HUES48 (cell line): ENCODE data around the gene RRAS.
A peak's percentile ranks its signal among the peaks of the same experiment; 100 is the strongest.

Experiments used
- H3K27ac ChIP-seq: one replicate; pipeline ENCODE4 v1.7.0; 2013; ENCODE audit warnings: low read depth, low read length, inconsistent platforms
- H3K27me3 ChIP-seq: 2 replicates; pipeline ENCODE4 v1.6.1; 2013; ENCODE audit warnings: mild to moderate bottlenecking, low read length; ENCODE audit not compliant: control insufficient read depth, insufficient read depth
- H3K36me3 ChIP-seq: 2 replicates; pipeline ENCODE4 v1.6.1; 2013; ENCODE audit warnings: low read length; ENCODE audit not compliant: control insufficient read depth, insufficient read depth
- H3K4me1 ChIP-seq: 2 replicates; pipeline ENCODE4 v1.6.1; 2013; ENCODE audit warnings: mild to moderate bottlenecking, low read length; ENCODE audit not compliant: control insufficient read depth, insufficient read depth
- H3K4me3 ChIP-seq: 2 replicates; pipeline ENCODE4 v1.5.1; 2013; ENCODE audit warnings: mild to moderate bottlenecking, low read depth, low read length
- H3K9ac ChIP-seq: 2 replicates; pipeline ENCODE4 v1.6.1; 2013; ENCODE audit warnings: mild to moderate bottlenecking, low read depth, low read length, moderate library complexity
- H3K9me3 ChIP-seq: 2 replicates; pipeline ENCODE4 v1.6.1; 2013; ENCODE audit warnings: low read length; ENCODE audit not compliant: control insufficient read depth, insufficient read depth

Gene RRAS

DNA sequence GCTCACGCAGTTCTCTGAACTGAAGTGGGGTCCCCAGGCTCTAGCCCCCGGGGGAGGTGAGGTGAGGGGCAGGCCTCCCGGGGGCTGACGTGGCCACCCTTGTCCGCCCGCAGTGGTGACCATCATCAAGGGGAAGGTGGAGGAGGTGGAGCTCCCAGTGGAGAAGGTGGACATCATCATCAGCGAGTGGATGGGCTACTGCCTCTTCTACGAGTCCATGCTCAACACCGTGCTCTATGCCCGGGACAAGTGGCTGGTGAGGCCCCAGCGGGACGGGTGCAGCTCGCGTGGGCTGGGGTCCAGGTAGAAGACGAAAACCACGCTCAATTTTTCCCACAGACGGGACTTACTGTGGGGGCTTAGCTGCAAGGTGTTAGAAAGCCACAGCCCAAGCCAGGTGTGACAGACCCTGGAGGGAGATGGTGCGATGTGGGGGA is 43.9 kb upstream of the RRAS start:
- H3K4me1 ChIP-seq = peaks cover 14% of the 10 kb centered on the region
- H3K9ac ChIP-seq = no peak overlapping the region
- no peaks in the 10 kb centered on the region for H3K27me3 ChIP-seq
- H3K27ac ChIP-seq = no peak overlapping the region
- H3K9me3 ChIP-seq = no peaks in the 10 kb centered on the region
- no peak overlapping the region for H3K4me3 ChIP-seq
- peaks cover 81% of the 10 kb centered on the region for H3K36me3 ChIP-seq

DNA sequence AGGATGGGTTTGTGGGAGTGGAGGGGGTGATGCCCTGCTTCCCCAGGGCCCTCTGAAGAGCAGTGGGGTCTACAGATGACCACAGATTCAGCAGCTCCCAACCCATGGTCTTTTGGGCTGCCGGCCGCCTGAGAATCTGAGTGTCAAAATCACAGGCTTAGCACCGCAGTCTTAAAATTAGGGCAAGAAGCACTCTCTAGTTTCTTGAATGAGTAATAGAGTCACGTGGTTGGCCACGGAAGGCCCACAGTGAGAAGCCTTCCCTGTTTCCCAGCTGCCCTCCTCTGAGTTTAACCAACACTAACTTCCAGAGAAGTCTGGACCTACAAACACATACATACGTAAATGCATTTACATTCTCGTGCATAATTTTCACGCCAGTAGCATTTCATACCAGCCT is 42.3 kb upstream of the RRAS start:
- peaks cover 67% of the 10 kb centered on the region for H3K36me3 ChIP-seq
- H3K27ac ChIP-seq = no peak overlapping the region

DNA sequence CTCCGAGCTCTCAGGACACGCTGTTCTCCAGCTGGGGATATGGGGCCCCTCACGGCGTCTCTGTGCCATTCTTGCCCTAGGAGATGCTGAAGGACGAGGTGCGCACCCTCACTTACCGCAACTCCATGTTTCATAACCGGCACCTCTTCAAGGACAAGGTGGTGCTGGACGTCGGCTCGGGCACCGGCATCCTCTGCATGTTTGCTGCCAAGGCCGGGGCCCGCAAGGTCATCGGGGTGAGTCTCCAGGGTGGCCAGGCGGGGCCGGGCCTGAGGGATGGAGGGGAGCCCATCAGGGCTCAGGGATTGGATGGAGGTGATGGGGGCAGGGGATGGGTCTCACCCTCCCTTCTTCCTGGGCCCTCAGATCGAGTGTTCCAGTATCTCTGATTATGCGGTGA is 41.9 kb upstream of the RRAS start:
- Histone ChIP-seq H3K9ac (no peak overlapping the region), H3K36me3 (peaks cover 63% of the 10 kb centered on the region), H3K9me3 (no peaks in the 10 kb centered on the region), H3K4me3 (no peak overlapping the region), H3K27ac (no peak overlapping the region), H3K4me1 (peaks cover 13% of the 10 kb centered on the region), H3K27me3 (no peaks in the 10 kb centered on the region)

More for the DNA sequence above, 42.3 kb upstream of the RRAS start:
- no peaks in the 10 kb centered on the region for H3K9me3 ChIP-seq
- H3K4me1 ChIP-seq = peaks cover 13% of the 10 kb centered on the region
- H3K27me3 ChIP-seq = no peaks in the 10 kb centered on the region
- H3K4me3 ChIP-seq = no peak overlapping the region
- no peak overlapping the region for H3K9ac ChIP-seq

DNA sequence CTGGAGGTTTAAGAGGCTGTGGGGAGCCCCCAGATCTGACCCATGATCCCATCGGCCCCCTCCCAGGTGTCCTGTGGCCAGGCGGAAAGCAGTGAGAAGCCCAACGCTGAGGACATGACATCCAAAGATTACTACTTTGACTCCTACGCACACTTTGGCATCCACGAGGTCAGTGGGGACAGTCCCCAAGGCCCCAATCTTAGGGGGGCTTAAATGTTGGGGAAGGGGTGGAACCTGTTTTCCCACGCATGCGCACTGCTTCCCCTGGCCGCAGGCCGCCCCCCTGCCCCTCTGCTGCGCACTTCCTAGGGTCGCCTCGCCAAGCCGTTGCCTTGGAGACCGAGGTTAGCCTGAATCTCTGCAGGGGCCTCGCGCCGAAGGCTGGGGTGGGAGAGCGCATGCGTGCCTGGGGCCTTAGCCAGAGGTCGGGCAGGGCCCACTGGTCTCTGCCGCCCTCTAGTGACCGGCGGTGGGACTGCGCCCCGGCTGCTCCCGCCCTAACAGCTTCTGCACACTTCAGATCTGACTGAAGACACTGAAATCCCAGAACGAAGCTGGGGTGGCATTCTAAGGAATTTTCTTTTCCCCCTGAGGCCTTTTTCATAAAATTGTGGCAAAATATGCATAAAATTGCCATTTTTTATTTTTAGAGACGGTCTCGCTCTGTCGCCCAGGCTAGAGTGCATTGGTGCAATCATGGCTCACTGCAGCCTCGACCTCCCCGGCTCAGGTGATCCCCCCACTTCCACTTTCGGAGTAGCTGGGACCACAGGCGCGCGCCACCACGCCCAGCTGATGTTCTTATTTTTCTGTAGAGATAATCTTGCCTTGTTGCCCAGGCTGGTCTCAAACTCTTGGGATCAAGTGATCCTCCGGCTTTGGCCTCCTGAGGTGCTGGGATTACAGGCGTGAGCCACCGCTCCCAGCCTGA is 40.7 kb upstream of the RRAS start:
- Histone ChIP-seq H3K4me3 (peak overlapping the region; percentile 45), H3K9ac (no peak overlapping the region), H3K27ac (peak overlapping the region; percentile 70), H3K9me3 (no peaks in the 10 kb centered on the region), H3K4me1 (peaks cover 13% of the 10 kb centered on the region), H3K36me3 (peaks cover 53% of the 10 kb centered on the region), H3K27me3 (no peaks in the 10 kb centered on the region)

DNA sequence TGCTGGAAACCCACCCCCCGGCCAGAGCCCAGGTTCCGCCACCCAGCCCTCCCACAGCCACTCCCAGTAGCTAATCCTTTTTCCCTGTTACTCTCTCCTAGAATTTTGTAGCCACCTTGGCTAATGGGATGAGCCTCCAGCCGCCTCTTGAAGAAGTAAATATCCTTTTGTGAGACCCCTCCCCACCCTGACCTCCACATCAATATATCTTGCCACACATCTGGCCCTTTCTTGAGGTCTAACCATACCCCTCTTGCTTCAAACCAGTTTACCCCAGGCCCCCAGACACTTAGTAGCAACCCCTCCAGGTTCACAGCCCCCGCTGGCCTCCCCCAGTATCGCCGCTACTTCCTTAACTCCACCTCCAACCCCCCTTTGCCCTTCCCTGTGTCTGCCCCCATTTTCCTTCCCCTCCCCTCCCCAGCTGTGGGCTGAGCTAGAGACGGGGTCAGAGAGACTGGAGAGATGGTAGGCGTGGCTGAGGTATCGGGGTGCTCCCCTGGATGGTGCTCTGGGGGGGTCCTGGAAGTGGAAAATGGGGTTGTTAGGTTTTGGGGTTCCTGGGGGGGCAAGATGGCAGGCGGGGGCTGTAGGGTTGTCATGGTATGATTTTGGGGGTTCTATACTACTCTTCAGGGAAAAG is 39.9 kb upstream of the RRAS start:
- no peak overlapping the region for H3K9ac ChIP-seq
- peak overlapping the region; percentile 70 for H3K27ac ChIP-seq
- H3K27me3 ChIP-seq = no peaks in the 10 kb centered on the region
- peaks cover 13% of the 10 kb centered on the region for H3K4me1 ChIP-seq
- no peaks in the 10 kb centered on the region for H3K9me3 ChIP-seq
- peak overlapping the region; percentile 45 for H3K4me3 ChIP-seq
- peaks cover 45% of the 10 kb centered on the region for H3K36me3 ChIP-seq

DNA sequence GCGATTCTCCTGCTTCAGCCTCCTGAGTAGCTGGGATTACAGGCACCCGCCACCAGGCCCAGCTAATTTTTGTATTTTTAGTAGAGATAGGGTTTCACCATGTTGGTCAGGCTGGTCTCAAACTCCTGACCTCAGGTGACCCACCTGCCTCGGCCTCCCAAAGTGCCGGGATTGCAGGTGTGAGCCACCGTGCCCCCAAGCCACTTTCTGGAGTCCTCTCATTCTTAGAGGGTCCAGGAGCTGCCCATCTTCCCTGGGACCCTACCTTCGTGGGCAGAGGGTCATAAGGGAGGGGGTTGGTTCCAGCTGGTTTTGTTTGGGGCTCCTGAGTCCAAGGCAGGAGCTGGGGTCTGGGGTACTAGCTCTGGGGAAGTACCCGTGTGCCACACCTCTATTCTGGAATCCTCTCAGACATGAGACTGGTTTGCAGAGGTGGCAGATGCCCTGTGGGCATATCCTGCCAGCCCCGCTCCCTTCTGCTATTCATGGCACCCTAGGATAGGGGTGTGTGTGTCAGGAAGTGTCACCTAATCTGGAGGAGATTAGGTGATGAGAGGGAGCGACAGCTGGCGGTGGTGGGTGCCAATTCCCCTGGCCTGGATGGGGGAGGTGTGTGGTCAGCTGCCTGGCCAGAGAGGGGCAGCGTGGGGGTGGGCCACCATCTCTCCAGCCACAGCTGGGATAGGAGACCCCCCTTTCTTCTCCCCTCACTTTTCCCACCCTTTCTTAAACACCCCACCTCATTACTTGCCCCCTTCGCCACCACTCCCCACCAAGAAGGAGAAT is 39.2 kb upstream of the RRAS start:
- Histone ChIP-seq H3K27ac (peak overlapping the region; percentile 70), H3K4me3 (no peak overlapping the region), H3K9ac (no peak overlapping the region)

DNA sequence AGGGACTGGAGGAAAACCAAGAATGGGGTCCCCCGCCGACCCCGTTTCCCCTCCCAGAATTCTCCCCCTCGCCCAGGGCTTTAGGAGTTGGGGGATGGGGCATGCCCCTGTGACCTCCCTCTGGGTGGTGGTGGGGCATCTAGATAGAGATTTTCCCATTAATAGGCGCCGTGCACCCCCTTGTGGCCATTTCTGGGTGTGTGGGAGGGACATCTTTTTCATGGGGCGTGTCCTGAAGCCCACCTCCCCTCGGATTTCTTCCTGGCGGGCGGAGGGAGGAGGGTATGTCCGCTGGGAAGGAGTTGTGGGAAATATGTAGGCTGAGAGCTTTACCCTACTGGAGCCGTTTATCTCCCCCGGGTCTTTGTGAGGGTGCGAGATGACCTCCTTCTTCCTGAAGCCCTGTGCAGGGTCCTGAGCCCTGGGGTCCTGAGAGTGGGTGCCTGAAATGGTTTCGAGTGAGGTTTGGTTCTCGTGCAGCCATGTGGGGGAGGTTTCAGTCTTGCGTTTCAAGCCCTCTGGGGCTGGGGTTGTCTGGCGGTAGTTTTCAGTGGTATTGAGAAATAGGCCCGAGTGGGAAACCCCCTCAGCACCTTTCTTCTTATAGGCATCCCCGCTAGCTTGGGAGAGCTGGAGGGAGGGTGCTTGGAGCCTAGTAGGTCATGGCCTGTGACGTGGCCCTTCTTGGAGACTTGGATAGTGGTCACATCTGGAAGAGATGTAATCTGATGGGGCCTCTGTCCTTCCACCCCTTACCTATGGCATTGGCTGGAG is 38.1 kb upstream of the RRAS start:
- Histone ChIP-seq H3K4me1 (peaks cover 13% of the 10 kb centered on the region), H3K27me3 (no peaks in the 10 kb centered on the region), H3K27ac (peak overlapping the region; percentile 98), H3K9me3 (no peaks in the 10 kb centered on the region), H3K4me3 (peak overlapping the region; percentile 93), H3K36me3 (peaks cover 33% of the 10 kb centered on the region), H3K9ac (peak overlapping the region; percentile 90)

More for the DNA sequence above, 39.2 kb upstream of the RRAS start:
- peaks cover 38% of the 10 kb centered on the region for H3K36me3 ChIP-seq
- H3K4me1 ChIP-seq = peaks cover 13% of the 10 kb centered on the region
- H3K9me3 ChIP-seq = no peaks in the 10 kb centered on the region
- no peaks in the 10 kb centered on the region for H3K27me3 ChIP-seq

DNA sequence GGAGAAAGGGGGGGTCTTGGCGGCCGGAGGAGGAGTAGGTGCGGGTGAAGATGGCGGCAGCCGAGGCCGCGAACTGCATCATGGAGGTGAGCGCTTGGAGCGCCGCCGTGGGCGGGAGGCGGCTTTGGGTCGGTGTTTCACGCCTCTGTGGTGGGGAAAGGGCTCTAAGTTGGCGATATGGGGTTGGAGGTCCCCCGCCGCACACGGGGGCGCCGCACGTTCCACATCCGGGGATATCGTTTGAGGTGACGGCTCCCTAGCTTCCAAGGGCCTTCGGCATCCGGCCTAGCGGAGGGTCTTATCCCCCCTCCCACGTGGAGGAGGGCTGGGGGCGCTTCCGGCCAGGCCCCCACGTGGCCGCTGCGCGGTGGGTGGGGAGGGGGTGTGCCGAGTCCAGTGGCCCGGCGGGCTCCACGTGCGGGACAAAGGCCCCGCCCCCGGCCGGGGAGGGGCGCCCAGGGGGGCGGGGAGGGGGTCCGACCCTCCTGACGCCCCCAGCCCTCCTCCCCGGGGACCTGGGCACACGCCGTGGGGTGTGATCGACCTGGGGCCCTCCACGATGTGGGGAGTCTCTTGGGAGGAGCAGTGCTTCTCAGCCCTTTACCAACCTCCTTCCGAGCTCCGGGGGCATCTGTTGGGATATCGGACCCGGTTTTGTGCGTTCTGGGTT is 37.4 kb upstream of the RRAS start, which contains the start of gene PRMT1:
PRMT1 (plus strand) TSS at position 41 of the 670 bp plus-strand sequence; CDS start at position 51, 10 bp downstream.
- peaks cover 26% of the 10 kb centered on the region for H3K36me3 ChIP-seq
- peak within 1 kb of the TSS; percentile 98 for H3K27ac ChIP-seq
- H3K27me3 ChIP-seq = no peaks in the 10 kb centered on the region
- peak within 1 kb of the TSS; percentile 99 for H3K9ac ChIP-seq
- peaks cover 13% of the 10 kb centered on the region for H3K4me1 ChIP-seq
- no peaks in the 10 kb centered on the region for H3K9me3 ChIP-seq
- peak within 1 kb of the TSS; percentile 93 for H3K4me3 ChIP-seq

DNA sequence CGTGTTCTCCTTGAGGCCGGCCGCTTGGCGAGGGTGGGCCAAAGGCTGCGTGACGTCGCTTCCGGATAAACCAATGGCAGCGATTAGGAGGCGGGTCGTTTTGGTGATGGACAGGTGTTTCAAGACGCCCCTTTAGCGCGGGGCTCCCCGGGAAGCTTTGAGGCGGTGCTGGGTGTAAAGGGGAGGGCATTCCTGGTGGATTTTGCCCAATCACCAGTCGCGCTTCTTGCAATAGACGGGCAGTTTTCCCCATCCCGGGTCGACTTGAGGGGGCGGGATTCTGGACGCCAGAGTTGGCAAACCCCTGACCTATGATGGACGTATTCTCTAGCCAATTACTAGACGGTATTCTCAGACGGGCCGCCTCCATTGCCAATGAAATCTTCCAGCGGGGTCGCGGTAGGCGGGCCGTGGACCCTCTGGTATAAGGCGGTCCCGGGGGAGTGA is 36.9 kb upstream of the RRAS start:
- Histone ChIP-seq H3K9ac (peak overlapping the region; percentile 99), H3K27ac (peak overlapping the region; percentile 98)

More for the DNA sequence above, 36.9 kb upstream of the RRAS start:
- Histone ChIP-seq H3K4me3 (peak overlapping the region; percentile 93), H3K9me3 (no peaks in the 10 kb centered on the region), H3K36me3 (peaks cover 20% of the 10 kb centered on the region), H3K27me3 (no peaks in the 10 kb centered on the region), H3K4me1 (peaks cover 18% of the 10 kb centered on the region)
